ENCODE results near the gene PRKD1.

Gene PRKD1

GRCh38 chr14:29885988-29886387, 41.7 kb downstream of the PRKD1 start:
- no peak for ATAC-seq
- no peak for TF ChIP-seq BACH2 (CRISPR knock-in tag; IDR thresholded peaks at IDR 0.05; ENCODE audit: borderline replicate concordance)
- TF ChIP-seq TSHZ2 (CRISPR knock-in tag; IDR thresholded peaks at IDR 0.05) = no peak
- TF ChIP-seq PATZ1 (CRISPR knock-in tag; IDR thresholded peaks at IDR 0.05; ENCODE audit: borderline replicate concordance) = no peak
- TF ChIP-seq TCF4 (CRISPR knock-in tag; IDR thresholded peaks at IDR 0.05; ENCODE audit: borderline replicate concordance) = no peak
- TF ChIP-seq RARB (CRISPR knock-in tag; IDR thresholded peaks at IDR 0.05) = no peak
- no peak for TF ChIP-seq ZFP30 (CRISPR knock-in tag; IDR thresholded peaks at IDR 0.05)
- TF ChIP-seq ZNF8 (CRISPR knock-in tag; IDR thresholded peaks at IDR 0.05) = no peak

- no peak for ATAC-seq
Observed at GRCh38 chr14:29868000-29868399, 59.6 kb downstream of the PRKD1 start.

GRCh38 chr14:29865299-29865698, 62.3 kb downstream of the PRKD1 start:
- no peak for ATAC-seq
- TF ChIP-seq BACH2 (CRISPR knock-in tag; IDR thresholded peaks at IDR 0.05; ENCODE audit: borderline replicate concordance) = no peak
- no peak for TF ChIP-seq CSDC2 (CRISPR knock-in tag; IDR thresholded peaks at IDR 0.05)
- no peak for TF ChIP-seq ZFP30 (CRISPR knock-in tag; IDR thresholded peaks at IDR 0.05)
- no peak for TF ChIP-seq TSHZ2 (CRISPR knock-in tag; IDR thresholded peaks at IDR 0.05)
- TF ChIP-seq POU6F1 (CRISPR knock-in tag; IDR thresholded peaks at IDR 0.05; ENCODE audit: borderline replicate concordance, low read depth) = no peak
- no peak for TF ChIP-seq TCF4 (CRISPR knock-in tag; IDR thresholded peaks at IDR 0.05; ENCODE audit: borderline replicate concordance)
- TF ChIP-seq ESRRG (CRISPR knock-in tag; IDR thresholded peaks at IDR 0.05) = no peak
- no peak for TF ChIP-seq ZNF8 (CRISPR knock-in tag; IDR thresholded peaks at IDR 0.05)
- TF ChIP-seq RARB (CRISPR knock-in tag; IDR thresholded peaks at IDR 0.05) = no peak

More at GRCh38 chr14:29868000-29868399, 59.6 kb downstream of the PRKD1 start:
- TF ChIP-seq OSR1 (CRISPR knock-in tag; IDR thresholded peaks at IDR 0.05) = no peak
- no peak for TF ChIP-seq TOX (CRISPR knock-in tag; IDR thresholded peaks at IDR 0.05; ENCODE audit: borderline replicate concordance)
- no peak for TF ChIP-seq ESRRG (CRISPR knock-in tag; IDR thresholded peaks at IDR 0.05)
- no peak for TF ChIP-seq PATZ1 (CRISPR knock-in tag; IDR thresholded peaks at IDR 0.05; ENCODE audit: borderline replicate concordance)
- no peak for TF ChIP-seq POU6F1 (CRISPR knock-in tag; IDR thresholded peaks at IDR 0.05; ENCODE audit: borderline replicate concordance, low read depth)
- TF ChIP-seq ZNF70 (CRISPR knock-in tag; IDR thresholded peaks at IDR 0.05) = no peak
- no peak for TF ChIP-seq SNAI2 (CRISPR knock-in tag; IDR thresholded peaks at IDR 0.05)
- no peak for TF ChIP-seq ZFP30 (CRISPR knock-in tag; IDR thresholded peaks at IDR 0.05)
- TF ChIP-seq RARB (CRISPR knock-in tag; IDR thresholded peaks at IDR 0.05) = no peak
- TF ChIP-seq TCF4 (CRISPR knock-in tag; IDR thresholded peaks at IDR 0.05; ENCODE audit: borderline replicate concordance) = no peak
- TF ChIP-seq BACH2 (CRISPR knock-in tag; IDR thresholded peaks at IDR 0.05; ENCODE audit: borderline replicate concordance) = no peak
- no peak for TF ChIP-seq ZNF8 (CRISPR knock-in tag; IDR thresholded peaks at IDR 0.05)
- no peak for TF ChIP-seq PPARA (CRISPR knock-in tag; IDR thresholded peaks at IDR 0.05; ENCODE audit: borderline replicate concordance)
- no peak for TF ChIP-seq GLIS3 (CRISPR knock-in tag; IDR thresholded peaks at IDR 0.05)
- TF ChIP-seq ZFP3 (CRISPR knock-in tag; IDR thresholded peaks at IDR 0.05) = no peak
- no peak for TF ChIP-seq CSDC2 (CRISPR knock-in tag; IDR thresholded peaks at IDR 0.05)
- no peak for TF ChIP-seq CSRNP3 (CRISPR knock-in tag; IDR thresholded peaks at IDR 0.05)

All from SK-N-SH treated with all-trans-retinoic acid at 6 μM for 48 hours (cell line).